B cell (primary cell): ENCODE results near the gene MIER3.

Source experiments
- CTCF ChIP-seq: fragments of 200-600 bp; IDR thresholded peaks from one replicate; pipeline ENCODE4 v1.8.0; 2022; ENCODE audit warnings: antibody characterized with exemption, mild to moderate bottlenecking
- EZH2 ChIP-seq: IDR thresholded peaks from 2 replicates; pipeline ENCODE4 v1.6.1; 2012; ENCODE audit warnings: borderline replicate concordance, low read depth, mild to moderate bottlenecking, moderate library complexity, low read length; ENCODE audit not compliant: insufficient read depth, poor library complexity, severe bottlenecking

- TF ChIP-seq CTCF (no peak), EZH2 (no peak)
Observed at GRCh38 chr5:56986626-56986947, 34.7 kb upstream of the MIER3 start.
